SK-N-DZ (cell line): ENCODE measurements around the gene TBC1D17.

ENCODE experiments used
- DNase-seq: peaks from one replicate; pipeline ENCODE4 v3.0.0-alpha.2; 2015; ENCODE audit warnings: low spot score

The TBC1D17 gene

DNA sequence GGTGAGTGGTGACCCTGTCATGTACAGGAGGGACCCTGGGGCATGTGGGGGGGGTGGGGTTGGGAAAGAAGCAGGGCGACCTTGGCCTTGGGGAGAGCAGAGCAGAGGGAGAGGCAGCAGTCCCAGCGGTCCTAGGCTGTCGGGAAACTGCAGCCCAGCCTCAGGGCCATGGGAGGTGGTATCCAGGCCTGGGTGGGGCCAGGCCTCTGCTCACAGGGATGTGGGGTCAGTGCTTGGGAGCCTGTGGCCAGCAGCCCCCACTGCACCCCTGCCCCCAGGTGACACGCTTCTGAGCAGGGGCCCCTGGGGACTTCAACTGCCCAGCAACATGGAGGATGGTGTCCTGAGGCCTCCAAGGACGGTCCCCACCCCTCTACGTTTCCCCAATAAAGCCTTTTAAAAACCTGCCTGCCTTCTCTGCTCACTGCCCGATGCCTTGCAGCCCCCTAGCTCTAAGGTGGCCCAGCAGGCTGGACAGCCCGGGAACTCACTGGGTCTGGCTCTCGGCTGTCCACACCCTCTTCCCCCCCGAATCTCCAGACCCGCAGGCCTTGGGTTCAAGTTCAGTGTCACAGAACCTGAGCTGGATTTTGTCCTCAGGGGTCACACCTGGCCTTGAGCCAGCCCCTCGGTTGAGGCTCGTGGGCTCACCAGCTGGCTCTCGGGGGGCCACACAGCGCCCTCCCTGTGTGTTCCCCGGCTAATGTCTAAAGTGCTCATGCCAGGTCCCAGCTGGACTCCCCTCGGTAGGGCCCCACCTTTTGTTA lies 17.0 kb upstream of the TBC1D17 start:
- no peak for DNase-seq

DNA sequence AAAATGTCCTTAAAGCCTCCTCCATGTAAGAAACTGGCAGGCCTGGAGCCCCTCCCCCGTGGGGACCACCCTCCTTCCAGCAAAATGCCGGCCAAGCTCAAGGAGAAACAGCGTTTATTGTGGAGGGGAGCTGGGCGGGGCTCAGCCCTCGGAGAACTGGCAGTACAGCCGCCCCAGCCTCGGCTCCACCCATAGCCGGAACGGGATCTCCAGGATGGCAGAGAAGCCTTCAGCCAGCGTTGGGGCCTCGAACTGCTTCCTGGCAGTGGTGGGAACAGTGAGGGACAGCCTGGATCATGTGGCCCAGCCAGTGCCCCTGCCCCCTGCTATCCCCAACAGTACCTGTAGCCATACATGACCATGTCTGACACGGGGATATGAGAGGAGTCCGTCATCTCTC lies 16.4 kb upstream of the TBC1D17 start:
- DNase-seq, result no peak

DNA sequence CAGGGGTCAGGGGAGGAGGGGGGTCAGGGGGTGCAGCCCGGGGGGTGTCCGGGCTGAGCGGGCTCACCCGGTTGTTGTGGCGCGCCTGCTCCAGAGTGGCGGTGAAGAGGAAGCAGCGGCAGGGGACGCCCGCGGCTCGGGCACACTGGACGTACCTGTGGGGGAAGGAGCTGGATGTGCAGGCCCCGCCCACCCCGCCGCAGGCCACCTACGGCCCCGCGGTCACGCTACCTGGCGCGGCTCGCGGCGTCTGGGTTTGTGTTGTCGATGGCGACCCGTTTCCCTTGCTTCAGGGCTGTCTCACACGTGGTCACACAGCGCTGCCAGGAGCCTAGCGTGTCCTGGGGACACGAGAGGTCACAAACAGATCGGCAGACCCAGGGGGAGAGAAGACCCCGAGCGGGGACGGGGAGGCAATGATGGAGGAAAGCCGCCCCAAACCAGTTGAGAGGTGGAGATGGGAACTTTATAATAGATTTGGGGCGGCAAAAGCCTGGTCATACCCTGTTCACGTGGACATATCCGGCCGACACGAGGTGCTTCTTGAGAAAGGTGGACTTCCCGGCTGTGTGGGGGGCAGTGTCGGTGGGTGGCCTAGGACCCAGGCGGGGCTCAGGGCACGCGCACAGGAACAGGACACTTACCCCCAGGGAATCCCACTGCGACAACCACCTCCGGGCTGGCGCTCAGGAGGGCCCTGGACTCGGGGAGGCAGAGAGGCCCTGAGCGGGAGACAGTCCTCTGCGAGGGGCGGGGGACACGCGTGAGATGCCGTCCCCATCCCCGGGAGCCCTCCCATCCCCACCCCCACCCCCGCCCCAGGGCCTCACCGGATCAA lies 15.7 kb upstream of the TBC1D17 start:
- no peak for DNase-seq

DNA sequence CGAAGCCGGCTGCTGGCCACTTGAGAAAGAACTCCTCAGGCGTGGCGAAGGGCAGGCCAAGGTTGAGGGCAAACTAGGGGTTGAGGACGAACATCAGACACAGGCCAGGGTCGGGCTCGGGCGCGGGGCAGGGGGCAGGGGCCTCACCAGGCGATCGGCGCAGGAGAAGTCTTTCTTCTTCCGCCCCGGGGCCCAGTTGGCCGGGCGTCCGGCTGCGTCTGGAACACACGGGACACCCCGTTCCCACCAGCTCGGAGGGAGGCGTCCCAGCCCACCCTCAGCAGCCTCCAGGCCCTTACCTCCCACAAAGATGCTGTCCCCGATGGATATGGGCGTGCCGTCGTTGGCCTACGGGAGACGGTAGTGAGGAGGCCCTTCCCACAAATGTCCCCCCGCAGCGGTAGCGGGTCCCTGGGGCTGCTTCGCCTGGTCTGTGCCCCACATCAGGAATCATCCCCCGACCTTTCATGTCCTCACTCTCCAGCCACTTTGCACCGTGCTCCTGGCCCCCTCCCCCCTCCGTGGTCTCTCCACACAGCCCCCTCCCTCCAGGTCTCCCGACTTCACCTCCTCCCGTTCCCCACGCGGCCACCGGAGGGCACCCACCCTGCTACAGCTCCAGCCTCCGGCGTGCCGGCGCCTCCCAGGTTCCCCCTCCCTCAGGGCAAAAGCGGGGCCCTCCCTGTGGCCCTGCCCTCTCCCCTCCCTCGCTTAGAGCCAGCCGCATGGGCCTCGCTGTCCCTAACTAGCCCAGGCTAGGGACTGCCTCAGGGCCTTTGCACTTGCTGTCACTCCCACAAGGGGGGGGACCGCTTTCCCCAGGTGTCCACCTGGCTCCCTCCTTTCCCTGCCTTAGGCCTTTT lies 14.9 kb upstream of the TBC1D17 start:
- no peak for DNase-seq

DNA sequence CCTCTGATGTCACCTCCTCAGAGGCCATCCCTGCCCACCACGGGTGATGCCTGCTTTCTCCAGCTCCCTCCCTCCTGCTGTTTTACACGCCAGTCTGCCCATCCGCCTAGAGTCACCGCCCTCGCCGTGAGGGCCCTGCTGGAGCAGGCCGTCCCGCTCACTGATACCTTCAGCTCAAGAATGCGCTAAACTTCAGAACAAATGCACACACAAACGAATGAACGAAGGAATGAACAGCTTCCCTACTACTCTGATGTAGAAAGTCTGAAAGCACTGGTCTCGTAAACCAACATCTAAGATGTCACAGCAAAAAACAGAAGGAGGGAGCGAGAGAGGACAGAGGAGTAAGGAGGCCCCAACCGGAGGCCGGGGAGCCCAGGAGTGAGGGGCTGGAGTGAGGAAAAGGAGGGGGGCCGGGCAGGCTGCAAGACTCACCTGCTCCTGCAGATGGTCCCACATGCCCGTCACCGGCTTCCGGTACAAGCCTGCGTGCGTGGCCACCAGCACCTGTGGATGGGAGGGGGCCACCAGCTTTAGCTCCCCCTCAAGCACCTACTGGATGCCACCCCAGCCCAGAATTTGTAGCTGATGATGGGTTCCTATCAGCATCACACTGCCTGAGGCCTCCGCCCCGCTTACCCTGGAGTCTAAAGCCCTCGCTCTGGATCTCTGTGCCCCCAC lies 14.1 kb upstream of the TBC1D17 start:
- DNase-seq, result no peak

DNA sequence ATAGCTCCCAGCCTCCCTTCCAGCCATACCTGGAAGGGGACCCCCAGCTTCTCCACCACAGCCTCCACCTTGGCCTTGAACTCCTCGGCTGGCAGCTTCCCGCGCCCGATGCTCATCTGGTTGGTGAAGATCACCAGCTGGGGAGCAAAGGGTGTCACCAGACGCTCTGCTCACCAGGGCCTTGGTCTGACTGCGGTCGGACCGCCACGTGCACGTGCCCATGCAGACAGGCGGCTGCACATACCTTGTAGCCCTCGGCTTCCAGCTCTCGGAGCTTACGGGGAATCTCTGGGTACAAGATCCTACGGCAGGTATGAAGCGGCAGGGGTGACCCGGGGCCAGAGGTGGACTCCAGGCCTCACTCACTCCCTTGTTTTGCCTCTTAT lies 13.6 kb upstream of the TBC1D17 start:
- DNase-seq, result no peak

DNA sequence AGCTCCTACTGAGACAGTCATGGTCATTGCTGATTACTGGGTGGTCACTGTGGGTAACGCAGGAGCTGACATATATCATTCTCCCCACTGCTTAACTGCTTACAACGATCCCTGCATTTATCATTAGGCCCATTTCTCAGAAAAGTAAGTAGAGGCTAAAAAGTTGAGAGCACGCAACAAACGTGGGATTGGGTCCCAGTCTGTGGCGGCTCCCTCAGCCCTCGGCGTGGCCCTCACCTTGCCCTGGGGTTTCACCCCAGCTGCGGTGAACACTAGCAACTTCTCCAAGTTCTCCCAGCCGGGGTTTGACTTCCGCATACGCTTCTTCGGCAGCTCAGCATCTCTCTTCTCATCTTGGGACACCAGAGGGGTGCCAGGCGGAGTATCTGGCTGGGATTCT lies 12.6 kb upstream of the TBC1D17 start:
- DNase-seq, result no peak

DNA sequence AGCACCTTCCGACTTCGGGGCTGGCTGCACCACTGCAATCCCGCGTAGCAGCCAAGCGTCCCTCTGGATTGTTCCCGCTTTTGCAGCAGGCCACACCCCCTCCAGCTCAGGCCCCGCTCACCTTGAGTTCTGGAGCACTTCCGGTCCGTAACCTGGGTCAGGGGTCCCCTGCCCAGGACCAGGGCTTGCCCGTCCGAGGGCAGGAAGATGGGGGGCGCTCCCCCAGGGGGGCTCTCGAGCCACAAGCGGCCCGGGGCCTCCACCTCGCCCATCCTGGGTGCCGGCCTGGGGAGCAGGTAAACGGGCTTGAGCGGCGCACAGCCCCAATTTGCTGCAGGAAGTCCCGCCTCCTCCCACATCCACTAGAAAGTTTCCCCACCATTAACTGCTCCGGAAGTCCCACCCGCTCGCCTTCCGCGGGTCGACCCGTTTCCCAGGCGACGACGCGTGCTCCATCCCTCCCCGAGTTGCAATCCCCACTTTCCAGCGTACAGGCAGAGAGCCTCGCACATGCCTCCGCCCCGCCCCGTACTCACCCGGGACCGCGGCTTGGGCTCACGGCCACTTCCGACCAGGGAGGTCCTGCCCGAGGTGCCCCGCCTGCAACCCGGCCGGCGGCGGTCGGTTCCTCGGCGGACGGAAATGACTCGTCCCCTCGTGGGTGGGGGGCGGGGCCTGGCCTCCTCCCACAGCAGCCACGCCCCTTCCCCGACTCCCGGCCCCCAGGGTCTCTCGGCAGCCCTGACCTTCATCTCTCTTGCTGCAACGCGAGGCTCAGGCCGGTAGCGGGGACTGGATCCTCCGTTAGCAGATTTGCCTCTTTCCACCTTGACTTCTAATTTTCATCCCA lies 10.3 kb upstream of the TBC1D17 start, which contains the start of gene PNKP:
Gene PNKP (minus strand): TSS at position 644 of the 850 bp plus-strand sequence. CDS start 372 bp downstream, at position 272.
- DNase-seq, result peak; percentile 90

DNA sequence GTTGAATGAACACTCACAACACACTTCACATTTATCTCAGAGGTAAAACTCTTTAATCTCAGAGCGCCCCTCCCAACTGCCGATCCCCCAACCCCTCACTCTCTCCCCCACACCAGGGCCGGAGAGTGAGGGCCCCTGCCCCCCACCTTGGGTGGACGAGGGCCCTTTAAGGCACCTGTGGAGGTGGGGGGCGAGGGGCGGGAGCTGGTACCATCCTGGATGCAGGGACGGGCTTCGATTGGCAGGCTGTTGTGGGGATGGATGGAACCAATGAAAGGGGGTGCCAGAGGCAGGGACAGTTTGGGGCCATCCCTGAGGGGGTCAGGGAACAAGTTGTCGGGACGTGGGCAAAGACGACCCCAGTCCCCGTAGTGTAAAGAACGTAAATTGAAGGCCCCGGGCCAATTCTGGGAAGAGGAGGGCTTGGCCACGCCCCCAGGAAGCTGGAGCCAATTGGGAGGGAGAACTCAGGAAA lies 8.5 kb upstream of the TBC1D17 start:
- DNase-seq, result no peak

DNA sequence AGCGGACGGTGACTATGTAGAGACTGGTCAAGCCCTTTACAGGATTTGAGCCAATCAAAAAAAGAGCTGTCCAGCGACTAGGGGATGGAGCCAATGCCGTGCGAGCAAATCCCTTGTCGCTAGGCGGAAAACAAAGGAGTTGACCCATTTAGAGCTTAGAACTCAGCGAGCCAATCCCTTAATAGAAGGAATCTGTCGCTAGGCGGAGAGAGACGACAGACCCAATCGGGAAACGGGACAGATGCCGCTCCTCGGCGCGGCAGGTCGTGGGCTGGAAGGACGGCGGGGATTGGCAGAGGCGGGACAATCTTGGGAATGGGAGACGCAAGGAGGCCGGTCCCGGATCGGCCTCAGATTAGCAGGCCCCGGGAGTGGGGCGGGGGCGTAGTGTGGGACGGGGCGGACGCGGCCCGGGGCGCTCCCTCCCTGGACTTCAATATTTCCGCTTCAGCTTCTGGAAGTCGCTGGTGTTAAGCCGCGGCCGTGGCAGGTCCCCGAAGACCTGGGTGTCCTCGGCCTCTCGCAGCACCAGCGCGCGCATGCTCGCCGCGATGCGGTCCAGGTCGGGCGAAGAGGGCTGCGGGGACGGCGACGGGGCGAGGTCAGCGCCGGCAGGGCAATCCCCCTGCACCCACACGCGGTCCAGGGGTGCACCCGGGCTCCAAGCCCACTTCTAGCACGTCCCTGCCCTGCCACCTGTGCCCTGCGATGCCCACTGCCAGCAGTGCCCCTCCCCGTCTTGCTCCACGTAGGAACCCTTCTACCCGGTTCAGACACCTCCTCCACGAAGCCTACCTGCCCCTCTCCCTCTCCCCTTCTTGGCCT lies 7.8 kb upstream of the TBC1D17 start:
- peak; percentile 98 for DNase-seq

DNA sequence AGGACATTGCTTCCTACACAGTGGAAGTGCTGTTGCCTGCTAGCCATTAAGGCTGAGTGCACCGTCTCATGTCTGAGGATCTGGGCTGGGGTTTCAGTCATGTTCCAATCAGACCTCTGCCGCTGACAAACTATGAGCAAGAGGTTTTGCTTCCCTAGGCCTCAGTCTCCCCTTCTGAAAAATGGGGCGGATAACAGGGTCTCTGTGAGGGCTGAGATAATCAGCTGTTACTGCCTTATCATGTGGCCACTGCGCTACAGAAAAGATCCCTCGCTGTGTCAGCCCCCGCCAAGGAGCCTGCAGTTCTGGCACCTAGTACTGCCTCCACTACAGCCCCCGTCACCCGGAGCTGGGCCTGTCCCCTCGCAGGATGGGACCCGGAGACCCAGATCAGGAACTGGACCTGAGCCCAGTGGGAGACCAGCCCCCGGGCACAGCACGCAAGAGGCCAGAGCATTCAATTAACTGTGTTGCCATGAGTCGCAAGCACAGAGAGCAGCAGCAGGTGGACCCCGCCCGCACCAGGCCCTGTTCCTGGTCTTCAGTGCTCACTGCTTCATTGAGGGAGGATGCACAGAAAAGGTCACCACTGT lies 7.1 kb upstream of the TBC1D17 start:
- DNase-seq, result no peak

DNA sequence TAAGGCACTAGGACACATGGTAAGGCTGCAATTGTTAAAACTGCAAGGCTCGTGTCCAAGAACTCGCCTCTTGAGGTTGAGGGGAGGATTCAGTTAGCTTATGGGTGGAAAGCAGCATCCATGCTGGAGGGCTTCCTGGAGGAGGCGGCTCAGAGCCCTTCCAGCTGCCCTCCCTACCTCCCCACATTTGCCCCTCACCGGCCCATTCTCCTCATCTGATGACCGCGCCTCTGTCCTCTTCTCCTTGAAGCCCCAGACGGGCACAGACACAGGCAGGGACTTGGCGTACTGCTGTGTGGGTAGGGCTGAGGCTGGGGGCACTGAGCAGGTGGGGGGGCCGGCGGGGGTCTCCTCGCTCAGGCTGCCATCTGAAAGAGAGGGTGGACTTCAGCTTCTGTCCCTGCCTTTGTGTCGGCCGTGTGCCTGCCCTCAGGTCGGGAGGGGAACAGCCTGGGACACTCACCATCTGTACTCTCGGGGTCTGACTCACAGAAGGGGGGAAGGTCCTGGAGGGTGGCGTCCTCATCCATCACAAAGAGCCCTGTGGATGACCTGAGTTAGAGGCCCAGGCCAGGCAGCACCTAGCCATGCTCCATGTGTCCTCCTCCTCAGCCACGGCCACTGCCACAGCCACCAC lies 6.0 kb upstream of the TBC1D17 start:
- DNase-seq, result no peak

DNA sequence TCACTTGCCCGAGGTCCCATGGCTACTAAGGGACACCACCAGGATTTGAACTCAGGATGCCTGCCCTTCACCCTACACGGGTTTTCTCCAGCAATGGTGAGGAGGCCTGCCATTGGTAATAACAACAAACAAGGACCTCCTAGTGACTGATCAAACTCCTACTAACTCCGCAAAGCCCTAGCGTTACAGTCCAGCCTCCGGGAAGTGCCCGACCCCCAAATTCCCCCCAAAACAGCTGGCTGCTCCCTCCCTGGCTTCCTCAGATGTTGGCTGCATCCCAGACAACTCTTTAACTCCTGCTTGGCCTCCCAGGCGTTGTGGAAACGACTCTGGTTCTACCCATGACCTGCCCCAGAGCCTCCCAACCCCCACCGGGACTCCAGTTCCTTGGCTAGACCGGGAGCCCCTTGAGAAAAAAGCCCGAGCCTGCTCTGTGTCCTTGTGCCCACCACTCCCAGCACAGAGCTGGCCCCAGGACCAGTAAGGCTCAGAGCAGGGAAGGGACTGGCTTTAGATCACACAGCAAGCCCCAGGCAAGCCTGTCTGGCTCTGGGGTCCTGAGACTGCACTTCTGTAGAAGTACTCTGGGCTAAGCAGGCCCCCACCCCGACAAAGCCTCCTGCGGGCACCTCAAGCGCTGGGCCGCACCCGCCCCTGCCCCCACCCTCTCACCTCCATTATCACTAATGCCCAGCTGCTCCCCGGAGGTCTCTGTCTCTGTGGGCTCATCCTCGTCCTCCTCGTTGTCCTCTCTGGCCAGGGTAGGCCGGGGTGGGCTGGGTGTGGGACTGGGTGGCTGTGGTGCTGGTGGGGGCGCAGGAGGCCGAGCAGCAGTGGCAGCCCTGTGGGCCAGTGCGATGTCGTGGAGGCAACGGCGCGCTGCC lies 5.0 kb upstream of the TBC1D17 start:
- DNase-seq, result no peak

DNA sequence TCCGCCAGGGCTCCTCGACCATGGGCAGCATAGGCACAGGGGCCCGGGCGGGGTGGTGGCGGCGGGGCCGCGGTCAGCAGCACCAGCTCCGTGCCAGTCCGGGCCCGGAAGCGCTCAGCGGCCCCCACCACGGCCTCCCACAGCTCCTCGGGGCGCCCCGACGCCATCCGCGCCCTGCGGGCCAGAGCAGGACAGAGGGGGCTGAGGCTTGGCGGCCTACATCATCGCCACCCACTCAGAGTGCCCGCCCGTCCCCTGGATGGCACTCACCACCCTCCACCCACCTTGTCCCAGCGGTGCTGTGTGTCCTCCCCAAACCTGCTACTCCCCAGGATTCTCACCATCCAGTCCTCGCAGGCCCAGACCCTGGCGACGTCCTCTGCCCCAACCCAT lies 4.4 kb upstream of the TBC1D17 start:
- no peak for DNase-seq

DNA sequence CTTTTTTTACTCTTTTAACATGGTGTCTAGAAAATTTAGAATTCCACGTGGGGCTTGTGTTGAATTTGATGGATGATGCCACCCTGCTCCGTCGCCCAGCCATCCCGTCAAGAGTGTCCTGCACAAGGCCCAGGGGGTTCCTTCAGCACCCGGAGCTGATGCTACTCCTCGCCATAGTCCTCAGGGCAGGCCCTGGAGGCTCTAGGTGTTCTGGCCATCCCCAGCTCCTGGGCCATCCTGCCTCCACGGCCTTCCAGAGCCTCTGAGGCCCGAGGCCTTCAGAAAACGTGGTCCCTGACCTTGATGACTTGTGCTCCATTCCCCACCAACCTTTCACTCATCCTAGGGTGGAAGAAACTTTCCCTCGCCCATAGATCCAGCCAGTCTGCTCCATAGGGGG lies 3.7 kb upstream of the TBC1D17 start:
- DNase-seq, result no peak

DNA sequence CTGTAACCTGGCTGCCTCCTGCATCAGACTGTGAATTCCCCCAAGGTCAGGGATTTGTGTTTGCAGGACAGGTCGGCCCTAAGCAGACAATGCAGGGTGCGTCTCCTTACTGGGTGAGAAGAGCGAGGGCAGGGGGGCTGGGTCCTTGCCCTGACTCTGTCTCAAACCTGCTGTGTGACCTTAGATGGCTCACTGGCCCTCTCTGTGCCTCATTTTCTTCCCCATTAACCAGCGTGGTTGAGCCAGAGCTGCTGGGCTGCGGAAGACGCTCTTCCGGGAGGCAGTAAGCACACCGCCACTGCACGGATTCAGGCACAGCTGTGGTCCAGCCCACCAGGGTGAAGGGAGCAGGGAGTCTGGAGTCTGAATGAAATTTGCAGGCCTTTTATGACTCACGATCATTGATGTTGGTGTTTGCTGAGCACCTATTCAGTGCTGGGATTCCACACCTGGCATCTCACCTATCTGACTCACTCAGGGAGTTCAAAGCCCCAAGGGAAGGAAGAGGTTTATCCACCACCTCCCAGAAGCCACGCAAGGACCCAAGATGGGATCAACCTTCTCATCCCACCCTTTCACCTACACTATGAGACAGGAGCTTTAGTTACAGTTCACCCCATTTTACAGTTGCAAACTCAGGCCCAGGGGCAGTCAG lies 2.9 kb upstream of the TBC1D17 start:
- DNase-seq, result no peak

DNA sequence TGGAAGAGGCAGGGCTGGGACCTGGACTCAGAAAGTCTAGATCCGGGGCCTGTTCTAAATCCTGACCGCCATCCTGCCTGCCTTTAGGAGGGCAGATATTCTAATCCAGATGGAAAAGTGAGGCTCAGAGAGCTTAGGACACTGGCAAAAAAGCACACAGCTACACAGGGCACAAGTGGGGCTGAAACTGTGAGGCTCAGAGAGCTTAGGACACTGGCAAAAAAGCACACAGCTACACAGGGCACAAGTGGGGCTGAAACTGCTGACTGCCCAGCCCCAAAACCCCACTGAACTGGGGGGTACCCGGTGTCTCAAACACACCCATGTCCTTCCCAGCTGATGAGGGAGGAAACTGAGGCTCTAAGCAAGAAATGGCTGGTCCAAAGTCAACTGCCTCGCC lies 2.3 kb upstream of the TBC1D17 start:
- no peak for DNase-seq
